OCI-LY7 (cell line): Measurements from ENCODE around the gene TOR1A.

ENCODE experiments used
- EZH2phosphoT487 ChIP-seq: fragments of 200-600 bp; sonication (generic); IDR thresholded peaks from 2 replicates; pipeline ENCODE4 v1.6.1; 2018; ENCODE audit warnings: low read depth, borderline replicate concordance, mild to moderate bottlenecking, mixed run types, antibody characterized with exemption, low read length, moderate library complexity, mixed read lengths
- TF ChIP-seq, protein P1 (sequence below): fragments of 200-600 bp; sonication (generic); conservative IDR thresholded peaks from 2 replicates; pipeline ENCODE4 v1.5.1; 2014; ENCODE audit warnings: mild to moderate bottlenecking, antibody characterized with exemption, low read length, moderate library complexity, mixed read lengths

DNA sequence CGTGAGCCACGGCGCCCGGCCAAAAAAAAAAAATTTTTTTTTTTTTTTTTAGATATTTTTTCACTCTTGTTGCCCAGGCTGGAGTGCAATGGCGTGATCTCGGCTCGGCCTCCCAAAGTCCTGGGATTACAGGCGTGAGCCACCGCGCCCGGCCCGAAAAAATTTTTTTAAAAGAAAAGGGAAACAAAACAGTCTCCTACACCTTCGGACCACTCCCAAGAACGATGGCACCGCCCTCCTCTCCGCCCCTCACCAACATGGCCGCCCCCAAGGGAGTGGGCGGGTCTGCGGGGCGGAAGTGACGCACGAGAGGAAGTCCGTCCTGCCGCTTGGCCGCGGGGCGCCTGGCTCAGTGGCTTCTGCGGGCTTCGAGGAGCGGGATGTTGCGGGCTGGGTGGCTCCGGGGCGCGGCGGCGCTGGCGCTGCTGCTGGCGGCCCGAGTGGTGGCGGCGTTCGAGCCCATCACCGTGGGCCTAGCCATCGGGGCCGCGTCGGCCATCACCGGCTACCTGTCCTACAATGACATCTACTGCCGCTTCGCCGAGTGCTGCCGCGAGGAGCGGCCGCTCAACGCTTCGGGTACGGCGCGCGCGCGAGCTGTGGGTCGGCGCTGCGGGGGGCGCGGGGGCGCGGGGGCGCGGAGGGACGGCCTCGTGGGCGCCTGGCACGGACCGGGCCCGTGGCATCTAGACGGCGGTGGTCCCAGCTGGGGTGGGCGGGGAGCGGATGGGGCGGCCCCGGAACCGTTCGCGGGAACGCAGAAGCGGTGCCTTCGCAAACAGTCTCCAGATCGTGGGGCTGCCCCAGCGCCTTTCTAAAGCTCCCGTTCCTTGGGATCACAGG is 20.9 kb downstream of the TOR1A start, which contains the start of gene TOR1B:
- TF ChIP-seq, protein P1, sequence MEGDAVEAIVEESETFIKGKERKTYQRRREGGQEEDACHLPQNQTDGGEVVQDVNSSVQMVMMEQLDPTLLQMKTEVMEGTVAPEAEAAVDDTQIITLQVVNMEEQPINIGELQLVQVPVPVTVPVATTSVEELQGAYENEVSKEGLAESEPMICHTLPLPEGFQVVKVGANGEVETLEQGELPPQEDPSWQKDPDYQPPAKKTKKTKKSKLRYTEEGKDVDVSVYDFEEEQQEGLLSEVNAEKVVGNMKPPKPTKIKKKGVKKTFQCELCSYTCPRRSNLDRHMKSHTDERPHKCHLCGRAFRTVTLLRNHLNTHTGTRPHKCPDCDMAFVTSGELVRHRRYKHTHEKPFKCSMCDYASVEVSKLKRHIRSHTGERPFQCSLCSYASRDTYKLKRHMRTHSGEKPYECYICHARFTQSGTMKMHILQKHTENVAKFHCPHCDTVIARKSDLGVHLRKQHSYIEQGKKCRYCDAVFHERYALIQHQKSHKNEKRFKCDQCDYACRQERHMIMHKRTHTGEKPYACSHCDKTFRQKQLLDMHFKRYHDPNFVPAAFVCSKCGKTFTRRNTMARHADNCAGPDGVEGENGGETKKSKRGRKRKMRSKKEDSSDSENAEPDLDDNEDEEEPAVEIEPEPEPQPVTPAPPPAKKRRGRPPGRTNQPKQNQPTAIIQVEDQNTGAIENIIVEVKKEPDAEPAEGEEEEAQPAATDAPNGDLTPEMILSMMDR: no peak
- no peak for TF ChIP-seq EZH2phosphoT487
